Choroid plexus epithelial cell (primary cell): ENCODE data around the gene BLVRB.
"Not testable (repeated sequence)": the region's sequence is repeated elsewhere in the genome, so short reads cannot be mapped to it uniquely, and the experiment has no call there.

Experiments
- DNase-seq: peaks from one replicate; pipeline ENCODE4 v3.0.0-alpha.2; 2010; ENCODE audit warnings: low read depth
- H3K4me3 ChIP-seq: 2 replicates; pipeline ENCODE4 v1.5.1; 2011; ENCODE audit warnings: low read depth, mild to moderate bottlenecking, control low read depth, low read length, moderate library complexity
- CTCF ChIP-seq: conservative IDR thresholded peaks from 2 replicates; pipeline ENCODE4 v1.5.1; 2011; ENCODE audit warnings: low read depth, mild to moderate bottlenecking, control low read depth, inconsistent platforms, low read length, moderate library complexity

BLVRB gene

GRCh38 chr19:40411125-40411842 lies 54.3 kb downstream of the BLVRB start:
- no peak overlapping the region for H3K4me3 ChIP-seq
- TF ChIP-seq CTCF, result no peak
- no peak for DNase-seq

GRCh38 chr19:40410030-40410389 lies 55.5 kb downstream of the BLVRB start:
- TF ChIP-seq CTCF, result no peak
- DNase-seq, result no peak
- no peak overlapping the region for H3K4me3 ChIP-seq

- DNase-seq, H3K4me3 ChIP-seq: not testable (repeated sequence)
These were observed 57.0 kb downstream of the BLVRB start for GRCh38 chr19:40408598-40408925.

GRCh38 chr19:40407714-40408597 lies 57.6 kb downstream of the BLVRB start:
- DNase-seq, result no peak
- H3K4me3 ChIP-seq, result no peak overlapping the region
- TF ChIP-seq CTCF, result no peak

- TF ChIP-seq CTCF, result peak; percentile 11
- peak overlapping the region; percentile 67 for H3K4me3 ChIP-seq
- peak; percentile 94 for DNase-seq
These were observed 62.1 kb downstream of the BLVRB start for GRCh38 chr19:40403262-40403984.

GRCh38 chr19:40400559-40400958 lies 65.0 kb downstream of the BLVRB start:
- no peak for TF ChIP-seq CTCF
- no peak for DNase-seq
- H3K4me3 ChIP-seq, result no peak overlapping the region

GRCh38 chr19:40398417-40399131 lies 67.0 kb downstream of the BLVRB start:
- H3K4me3 ChIP-seq, result peak overlapping the region; percentile 18
- peak; percentile 49 for DNase-seq
- no peak for TF ChIP-seq CTCF
